Suprapubic skin (tissue), 4 donors: ENCODE measurements around the gene COL15A1.

Experiments used
- EP300 ChIP-seq: sonication (generic); formaldehyde crosslinking; IDR thresholded peaks from one replicate; pipeline ENCODE4 v1.6.1; 2017; ENCODE audit warnings: antibody characterized with exemption
- POLR2A ChIP-seq, 2 donors: fragments of 450-650 bp; IDR thresholded peaks; one replicate each; pipeline ENCODE4 v1.6.1; 2017; ENCODE audit warnings: antibody characterized with exemption in 2 of 2, mild to moderate bottlenecking in 2 of 2, moderate library complexity in 2 of 2
- POLR2AphosphoS5 ChIP-seq, 3 donors: sonication (generic); formaldehyde crosslinking; IDR thresholded peaks; one replicate each; pipeline ENCODE4 v1.6.1; 2017; ENCODE audit warnings: antibody characterized with exemption in 3 of 3
- TF ChIP-seq, protein P1 (sequence below), 2 donors: fragments of 200-600 bp in 1 of 2; fragments of 450-650 bp in 1 of 2; sonication (generic) in 1 of 2; IDR thresholded peaks; one replicate each; pipeline ENCODE4 v1.5.1; 2016 to 2019; ENCODE audit warnings: antibody characterized with exemption in 2 of 2, mild to moderate bottlenecking in 1 of 2, moderate library complexity in 1 of 2

DNA sequence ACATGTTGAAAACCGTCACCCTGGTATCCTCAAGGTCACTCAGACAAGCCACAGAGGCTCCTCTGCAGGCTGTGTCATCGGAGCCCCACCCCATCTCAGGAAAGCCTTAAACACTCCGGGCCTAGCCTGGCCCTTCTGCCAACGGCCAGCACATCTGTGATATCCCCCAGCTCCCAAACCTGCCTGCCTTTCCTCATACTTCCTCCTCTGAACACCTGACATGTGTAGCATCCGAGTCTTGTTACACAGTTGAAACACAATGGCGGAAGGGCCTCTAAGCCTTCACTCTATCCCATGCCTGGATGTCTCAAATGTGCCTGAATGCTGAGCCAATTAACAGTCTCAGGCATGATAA lies 128.3 kb downstream of the COL15A1 start:
- TF ChIP-seq, protein P1, sequence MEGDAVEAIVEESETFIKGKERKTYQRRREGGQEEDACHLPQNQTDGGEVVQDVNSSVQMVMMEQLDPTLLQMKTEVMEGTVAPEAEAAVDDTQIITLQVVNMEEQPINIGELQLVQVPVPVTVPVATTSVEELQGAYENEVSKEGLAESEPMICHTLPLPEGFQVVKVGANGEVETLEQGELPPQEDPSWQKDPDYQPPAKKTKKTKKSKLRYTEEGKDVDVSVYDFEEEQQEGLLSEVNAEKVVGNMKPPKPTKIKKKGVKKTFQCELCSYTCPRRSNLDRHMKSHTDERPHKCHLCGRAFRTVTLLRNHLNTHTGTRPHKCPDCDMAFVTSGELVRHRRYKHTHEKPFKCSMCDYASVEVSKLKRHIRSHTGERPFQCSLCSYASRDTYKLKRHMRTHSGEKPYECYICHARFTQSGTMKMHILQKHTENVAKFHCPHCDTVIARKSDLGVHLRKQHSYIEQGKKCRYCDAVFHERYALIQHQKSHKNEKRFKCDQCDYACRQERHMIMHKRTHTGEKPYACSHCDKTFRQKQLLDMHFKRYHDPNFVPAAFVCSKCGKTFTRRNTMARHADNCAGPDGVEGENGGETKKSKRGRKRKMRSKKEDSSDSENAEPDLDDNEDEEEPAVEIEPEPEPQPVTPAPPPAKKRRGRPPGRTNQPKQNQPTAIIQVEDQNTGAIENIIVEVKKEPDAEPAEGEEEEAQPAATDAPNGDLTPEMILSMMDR (IDR thresholded peaks at IDR 0.05) = no peak
- TF ChIP-seq POLR2AphosphoS5 (IDR thresholded peaks at IDR 0.05) (no peak), POLR2A (IDR thresholded peaks at IDR 0.05) (no peak), EP300 (no peak)
